Spleen (tissue), 11 donors: ENCODE data around the gene HARS2. TPM values are rescaled to one million over a fixed set of nuclear protein-coding genes. Genes with fewer than 3 reads are reported as not detected.
"Not testable (repeated sequence)": the region's sequence is repeated elsewhere in the genome, so short reads cannot be mapped to it uniquely, and the experiment has no call there.

Experiments
- DNase-seq: peaks from one replicate; pipeline ENCODE4 v3.0.0-alpha.2; 2020
- H3K27ac ChIP-seq, 8 donors: fragments of 200-600 bp; sonication (generic) in 7 of 8; 1 replicate in 4 of 8; 2 replicates in 4 of 8; pipeline versions ENCODE4 v1.5.0 to v1.8.0; 2016 to 2021; ENCODE audit warnings: inconsistent platforms in 4 of 8, mild to moderate bottlenecking in 4 of 8, moderate library complexity in 1 of 8
- H3K27me3 ChIP-seq, 7 donors: fragments of 200-600 bp; sonication (generic) in 6 of 7; replicated peaks in 1 of 7; 1 replicate in 4 of 7; 2 replicates in 3 of 7; pipeline versions ENCODE4 v1.5.0 to v1.8.0; 2016 to 2021; ENCODE audit warnings: inconsistent platforms in 3 of 7, mild to moderate bottlenecking in 1 of 7
- H3K36me3 ChIP-seq, 6 donors: fragments of 200-600 bp; sonication (generic) in 5 of 6; 1 replicate in 4 of 6; 2 replicates in 2 of 6; pipeline versions ENCODE4 v1.5.0 to v1.8.0; 2016 to 2021; ENCODE audit warnings: inconsistent platforms in 2 of 6
- H3K4me1 ChIP-seq, 6 donors: fragments of 200-600 bp; sonication (generic) in 5 of 6; 1 replicate in 3 of 6; 2 replicates in 3 of 6; pipeline versions ENCODE4 v1.5.0 to v1.8.0; 2016 to 2021; ENCODE audit warnings: inconsistent platforms in 3 of 6
- H3K4me3 ChIP-seq, 8 donors: fragments of 200-600 bp; sonication (generic) in 7 of 8; 1 replicate in 4 of 8; 2 replicates in 4 of 8; pipeline versions ENCODE4 v1.5.0 to v1.8.0; 2016 to 2021; ENCODE audit warnings: inconsistent platforms in 4 of 8, mild to moderate bottlenecking in 4 of 8, moderate library complexity in 2 of 8
- H3K9me3 ChIP-seq, 8 donors: fragments of 200-600 bp; sonication (generic) in 7 of 8; 1 replicate in 4 of 8; 2 replicates in 4 of 8; pipeline versions ENCODE4 v1.5.0 to v1.8.0; 2016 to 2021; ENCODE audit warnings: inconsistent platforms in 4 of 8
- CTCF ChIP-seq, 11 experiments: fragments of 200-600 bp in 7 of 11; fragments of 450-650 bp in 4 of 11; sonication (generic) in 4 of 11; IDR thresholded peaks in 8 of 11; conservative IDR thresholded peaks in 3 of 11; 1 replicate in 7 of 11; 2 replicates in 4 of 11; pipeline versions ENCODE4 v1.4.0 to v1.8.0; 2016 to 2021; ENCODE audit warnings: antibody characterized with exemption in 11 of 11, inconsistent platforms in 4 of 11, mild to moderate bottlenecking in 1 of 11
- POLR2A ChIP-seq, 3 donors: fragments of 450-650 bp; IDR thresholded peaks; one replicate each; pipeline ENCODE4 v1.5.1; 2017; ENCODE audit warnings: antibody characterized with exemption in 3 of 3, mild to moderate bottlenecking in 1 of 3
- POLR2AphosphoS5 ChIP-seq, 3 donors: sonication (generic); formaldehyde crosslinking; IDR thresholded peaks; one replicate each; pipeline ENCODE4 v1.5.1; 2017; ENCODE audit warnings: antibody characterized with exemption in 3 of 3
- WGBS, 5 donors: extraction: QIAGEN DNeasy Blood & Tissue Kit in 3 of 5; methylation state at CpG; one replicate each; pipeline versions ENCODE4 v1.1.5 to v1.1.7; 2013 to 2018; 5-methylcytosine and 5-hydroxymethylcytosine counted together
- intact Hi-C: fragments of 100-400 bp; cut with DNase I; formaldehyde crosslinking; loops from one replicate; pipeline ENCODE4 v1.15.0; 2023; ENCODE audit warnings: low total_unique reads
- polyA plus RNA-seq, 3 donors: library from polyadenylated mRNA; stranded (reverse); fragments of 200-250 nt; gene quantifications; one replicate each; pipeline ENCODE4 v1.2.1, GENCODE V29; 2013
- total RNA-seq, 7 donors: library from RNA; depleted of rRNA in 3 of 7; stranded (reverse); fragments of >200 nt in 3 of 7; fragmentation: NEBNext Ultra II Directional in 4 of 7; extraction: Animal tissue kit (Norgen Biotek cat#: 25700) in 4 of 7; gene quantifications; one replicate each; pipeline versions ENCODE4 v1.1.0 to v1.2.1, GENCODE V29; 2016 to 2021
- donor health status: healthy with polysubstance abuse.
- donor health status: DM: no; HTN: no; CAD: no; lungs with moderate emphysema.
- donor health status: DM: no; HTN: no; CAD: no.
- donor health status: Bipolar disorder and iron deficiency.
- donor health status: healthy.
- donor health status: DM: no; HTN: no; CAD: no.
- donor health status: DM: yes; HTN: yes; CAD: no.

The HARS2 gene
- total and polyA plus RNA-seq, 10 donors: 16.5 to 40.8 (median 36.1) TPM

GRCh38 chr5:140711794-140712193, 20.5 kb downstream of the HARS2 start:
- H3K4me3 ChIP-seq: peak overlapping the region in 1 of 8 donors; percentile 52
- H3K9me3 ChIP-seq: no peaks in the 10 kb centered on the region
- DNase-seq: no peak
- H3K27ac ChIP-seq: peak overlapping the region in 7 of 8 donors; percentile 90 to 96 (median 92)
- H3K36me3 ChIP-seq: peaks cover 0 to 11% (median 2%) of the 10 kb centered on the region in 6 donors
- 89 to 97% (median 92%) methylated on average over 1 of the region's 1 CpG for WGBS, 5 donors
- intact Hi-C loops: loop anchor here (10.0 kb wide), 1 partner anchor 337 kb away; no protein-coding TSS in a partner anchor
- H3K27me3 ChIP-seq: no peaks in the 10 kb centered on the region
- H3K4me1 ChIP-seq: peaks cover 0 to 19% (median 11%) of the 10 kb centered on the region in 6 donors
- no peak for TF ChIP-seq CTCF (IDR thresholded peaks at IDR 0.05 in 8 of 11, conservative IDR thresholded peaks at IDR 0.05 in 3 of 11)
- TF ChIP-seq POLR2AphosphoS5 (IDR thresholded peaks at IDR 0.05): no peak
- TF ChIP-seq POLR2A (IDR thresholded peaks at IDR 0.05): no peak

- H3K4me1 ChIP-seq: peaks cover 0 to 19% (median 11%) of the 10 kb centered on the region in 6 donors
- H3K27ac ChIP-seq: no peak overlapping the region
- TF ChIP-seq CTCF (IDR thresholded peaks at IDR 0.05 in 8 of 11, conservative IDR thresholded peaks at IDR 0.05 in 3 of 11): no peak
- no peak for TF ChIP-seq POLR2A (IDR thresholded peaks at IDR 0.05)
- no peak overlapping the region for H3K4me3 ChIP-seq
- intact Hi-C loops: loop anchor here (10.0 kb wide), 1 partner anchor 339 kb away; no protein-coding TSS in a partner anchor
- no peaks in the 10 kb centered on the region for H3K36me3 ChIP-seq
- H3K27me3 ChIP-seq: no peaks in the 10 kb centered on the region
- WGBS, 5 donors: 86 to 97% (median 92%) methylated on average over 1 of the region's 1 CpG
- H3K9me3 ChIP-seq: no peaks in the 10 kb centered on the region
- no peak for DNase-seq
Measured at GRCh38 chr5:140713562-140714094, 22.4 kb downstream of the HARS2 start.

- H3K4me1 ChIP-seq: peaks cover 0 to 19% (median 11%) of the 10 kb centered on the region in 6 donors
- not testable (repeated sequence) for DNase-seq, H3K36me3 ChIP-seq, H3K4me3 ChIP-seq, H3K9me3 ChIP-seq, H3K27ac ChIP-seq, H3K27me3 ChIP-seq
- 93 to 98% (median 95%) methylated on average over 2 of the region's 2 CpGs for WGBS, 5 donors
- intact Hi-C loops: loop anchor here (10.0 kb wide), 1 partner anchor 341 kb away; no protein-coding TSS in a partner anchor
Measured at GRCh38 chr5:140716238-140716637, 25.0 kb downstream of the HARS2 start.

- no peak for DNase-seq
- Histone ChIP-seq H3K4me1 (peaks cover 0 to 10% (median 4%) of the 10 kb centered on the region in 6 donors), H3K4me3 (no peak overlapping the region), H3K27ac (no peak overlapping the region), H3K9me3 (no peaks in the 10 kb centered on the region), H3K36me3 (no peaks in the 10 kb centered on the region), H3K27me3 (peaks cover 0 to 14% (median 0%) of the 10 kb centered on the region in 7 donors)
- TF ChIP-seq CTCF (IDR thresholded peaks at IDR 0.05 in 8 of 11, conservative IDR thresholded peaks at IDR 0.05 in 3 of 11) (no peak), POLR2AphosphoS5 (IDR thresholded peaks at IDR 0.05) (no peak), POLR2A (IDR thresholded peaks at IDR 0.05) (no peak)
- 80 to 92% (median 88%) methylated on average over 7 of the region's 7 CpGs for WGBS, 5 donors
- intact Hi-C loops: loop anchor here (10.0 kb wide), 1 partner anchor 343 kb away; no protein-coding TSS in a partner anchor
Measured at GRCh38 chr5:140718266-140718592, 27.0 kb downstream of the HARS2 start.

- H3K4me3 ChIP-seq, H3K27ac ChIP-seq, H3K9me3 ChIP-seq, H3K36me3 ChIP-seq, DNase-seq, intact Hi-C loops: not testable (repeated sequence)
- Histone ChIP-seq H3K4me1 (peaks cover 0 to 11% (median 4%) of the 10 kb centered on the region in 6 donors), H3K27me3 (peaks cover 0 to 30% (median 0%) of the 10 kb centered on the region in 7 donors)
- 50 to 68% (median 54%) methylated on average over 6 of the region's 6 CpGs for WGBS, 5 donors
Measured at GRCh38 chr5:140720738-140721137, 29.5 kb downstream of the HARS2 start.

- H3K27ac ChIP-seq, DNase-seq, H3K4me3 ChIP-seq, H3K9me3 ChIP-seq, H3K36me3 ChIP-seq, intact Hi-C loops: not testable (repeated sequence)
- WGBS, 5 donors: 84 to 87% (median 87%) methylated on average over 5 of the region's 5 CpGs
- Histone ChIP-seq H3K27me3 (peaks cover 0 to 33% (median 0%) of the 10 kb centered on the region in 7 donors), H3K4me1 (peaks cover 0 to 18% (median 4%) of the 10 kb centered on the region in 6 donors)
Measured at GRCh38 chr5:140721395-140721794, 30.1 kb downstream of the HARS2 start.
